HepG2 (cell line): ENCODE measurements around the gene ARHGAP10. TPM values are rescaled to one million over a fixed set of nuclear protein-coding genes. Genes with fewer than 3 reads are reported as not detected.

Experiments
- ATAC-seq: fragments of 200-7000 bp; cut with Tn5 transposase; 3 replicates; pipeline ENCODE4 v1.9.1; 2020; ENCODE audit warnings: mild to moderate bottlenecking, moderate library complexity
- BruUV-seq: library from RNA; stranded (reverse); fragments of 400-500 nt; replicated peaks from 2 replicates; lab custom pipeline; 2021; lab: Mats Ljungman, UMichigan
- CTCF ChIA-PET: fragments of 300-600 bp; formaldehyde crosslinking; extraction: SDS; loops from one replicate; lab custom pipeline; 2021; ENCODE audit warnings: low total read pairs, inconsistent platforms, low intra/inter-chr PET ratio; lab: Yijun Ruan, JAX
- POLR2A ChIA-PET: fragments of 350-600 bp; sonication (Branson Sonifier 250); formaldehyde crosslinking; loops from one replicate; lab custom pipeline; 2020; ENCODE audit warnings: antibody characterized with exemption, inconsistent platforms; lab: Yijun Ruan, JAX
- DNase-seq: peaks from one replicate; pipeline ENCODE4 v3.0.0-alpha.2; 2015; ENCODE audit warnings: low spot score
- FAIRE-seq: peaks from 3 replicates; lab custom pipeline; 2011; peaks lifted over from hg19 to GRCh38; lab: Jason Lieb, UNC
- H2AFZ ChIP-seq: one replicate; pipeline ENCODE4 v1.6.1; 2011; ENCODE audit warnings: low read length, inconsistent platforms
- H3K27ac ChIP-seq: fragments of 300-600 bp; 3 replicates; pipeline ENCODE4 v1.8.0; 2011; ENCODE audit warnings: mixed run types, mild to moderate bottlenecking, mixed read lengths, low read length, inconsistent platforms; ENCODE audit not compliant: insufficient read depth; ENCODE audit errors: extremely low read length
- H3K27me3 ChIP-seq, 2 experiments: fragments of 200-600 bp in 1 of 2; 2 replicates in 1 of 2; 3 replicates in 1 of 2; pipeline versions ENCODE4 v1.6.0 to v1.8.0; 2011; ENCODE audit warnings: low read length in 2 of 2, mild to moderate bottlenecking in 2 of 2, moderate library complexity in 2 of 2, inconsistent platforms in 1 of 2; ENCODE audit not compliant: insufficient read depth in 2 of 2, control insufficient read depth in 1 of 2
- H3K36me3 ChIP-seq, 2 experiments: fragments of 200-600 bp in 1 of 2; replicated peaks in 1 of 2; 2 replicates in 1 of 2; 3 replicates in 1 of 2; pipeline versions ENCODE4 v1.5.1 to v1.8.0; 2011; ENCODE audit warnings: low read length in 2 of 2, inconsistent platforms in 1 of 2; ENCODE audit not compliant: insufficient read depth in 2 of 2, control insufficient read depth in 1 of 2
- H3K4me1 ChIP-seq: 2 replicates; pipeline ENCODE4 v1.5.1; 2012; ENCODE audit warnings: low read length, inconsistent platforms; ENCODE audit not compliant: insufficient read depth
- H3K4me2 ChIP-seq: 2 replicates; pipeline ENCODE4 v1.6.0; 2011; ENCODE audit warnings: low read depth, low read length, inconsistent platforms
- H3K4me3 ChIP-seq, 3 experiments: fragments of 200-600 bp in 1 of 3; sonication (generic), shearing (Covaris generic) in 1 of 3; replicated peaks in 1 of 3; 2 replicates each; pipeline ENCODE4 v1.5.1; 2011 to 2016; ENCODE audit warnings: low read length in 3 of 3, inconsistent platforms in 2 of 3, low read depth in 2 of 3, mild to moderate bottlenecking in 2 of 3, control low read depth in 1 of 3, mixed read lengths in 1 of 3; ENCODE audit not compliant: insufficient read depth in 1 of 3
- H3K79me2 ChIP-seq: one replicate; pipeline ENCODE4 v1.6.1; 2011; ENCODE audit warnings: low read length, inconsistent platforms; ENCODE audit not compliant: insufficient read depth
- H3K9ac ChIP-seq: 2 replicates; pipeline ENCODE4 v1.6.0; 2011; ENCODE audit warnings: mild to moderate bottlenecking, low read depth, low read length, inconsistent platforms; ENCODE audit not compliant: insufficient read depth
- H3K9me3 ChIP-seq: 2 replicates; pipeline ENCODE4 v1.5.1; 2012; ENCODE audit warnings: mild to moderate bottlenecking, low read length
- H4K20me1 ChIP-seq: 2 replicates; pipeline ENCODE4 v1.6.0; 2011; ENCODE audit warnings: inconsistent platforms, mild to moderate bottlenecking, low read length, moderate library complexity; ENCODE audit not compliant: insufficient read depth
- FOXP1 ChIP-seq, 2 experiments: fragments of 450-650 bp in 1 of 2; IDR thresholded peaks; 2 replicates each; pipeline ENCODE4 v1.6.1; 2017 to 2018; ENCODE audit warnings: antibody characterized with exemption in 1 of 2
- GTF2F1 ChIP-seq: fragments of 150-350 bp; IDR thresholded peaks from 2 replicates; pipeline ENCODE4 v1.6.1; 2014; ENCODE audit warnings: low read length
- TP53 ChIP-seq: sonication (generic); formaldehyde crosslinking; conservative IDR thresholded peaks from 2 replicates; pipeline ENCODE4 v1.4.0; 2020; ENCODE audit warnings: missing genetic modification reagents
- ZNF33A ChIP-seq: sonication (generic); formaldehyde crosslinking; IDR thresholded peaks from 2 replicates; pipeline ENCODE4 v1.5.1; 2020; ENCODE audit warnings: missing genetic modification reagents, mild to moderate bottlenecking, moderate library complexity, borderline replicate concordance
- ZNF616 ChIP-seq: sonication (generic); formaldehyde crosslinking; IDR thresholded peaks from 2 replicates; pipeline ENCODE4 v1.5.0; 2020; ENCODE audit warnings: low read depth, mild to moderate bottlenecking, missing genetic modification reagents
- WGBS: methylation state at CpG from one replicate; pipeline ENCODE4 v1.1.6; 2017; ENCODE audit warnings: low lambda C conversion rate; 5-methylcytosine and 5-hydroxymethylcytosine counted together
- in situ Hi-C: cut with HindIII; loops from 2 replicates; pipeline ENCODE4 v1.10.0; 2017; ENCODE audit warnings: low pct_unique_long_range_greater_than_20kb; ENCODE audit not compliant: extremely low pct_ligation_motif_present
- intact Hi-C: fragments of 100-400 bp; cut with micrococcal nuclease; formaldehyde crosslinking; loops from one replicate; pipeline ENCODE4 v1.10.0; 2022; ENCODE audit not compliant: unreplicated experiment
- polyA plus RNA-seq, 8 experiments: library from polyadenylated mRNA; depleted of rRNA in 3 of 8; stranded (reverse) in 7 of 8; unstranded in 1 of 8; fragments of >200 nt; fragmentation: Illumina TruSeq in 4 of 8; extraction: Trizol in 4 of 8; gene quantifications; 2 replicates each; pipeline versions ENCODE4 v1.2.1 to v1.2.3, GENCODE V29; 2011 to 2016; ENCODE audit warnings: low read depth in 4 of 8, missing spikeins in 1 of 8, mixed read lengths in 1 of 8; ENCODE audit not compliant: insufficient read depth in 1 of 8
- total RNA-seq, 5 experiments: library from RNA; depleted of rRNA; stranded (reverse); fragments of >200 nt; fragmentation: Illumina TruSeq; extraction: Trizol; gene quantifications; 2 replicates each; pipeline ENCODE4 v1.2.3, GENCODE V29; 2016; ENCODE audit warnings: low read depth in 1 of 5
- TF ChIP-seq, protein P1 (sequence below): sonication (generic); formaldehyde crosslinking; IDR thresholded peaks from 2 replicates; pipeline ENCODE4 v1.4.0; 2020; ENCODE audit warnings: missing genetic modification reagents

The ARHGAP10 gene
- total and polyA plus RNA-seq, 2 of the 13 experiments (the other 11 are each of a cell fraction or from before 2014, with no cell fraction given) = 0.45 to 1.6 TPM

- Histone ChIP-seq H4K20me1 (no peaks in the 10 kb centered on the region), H3K9ac (no peak overlapping the region), H3K9me3 (no peaks in the 10 kb centered on the region), H3K27ac (no peak overlapping the region), H3K4me1 (no peaks in the 10 kb centered on the region), H3K79me2 (no peaks in the 10 kb centered on the region), H2AFZ (no peak overlapping the region), H3K36me3 (no peaks in the 10 kb centered on the region), H3K4me3 (no peak overlapping the region), H3K4me2 (no peak overlapping the region), H3K27me3 (no peaks in the 10 kb centered on the region)
- 27% methylated on average over 3 of the region's 3 CpGs for WGBS
- no TSS peak for BruUV-seq
- intact Hi-C loops = no loop called here
- FAIRE-seq = no peak
- no peak for TF ChIP-seq FOXP1 (IDR thresholded peaks at IDR 0.05)
- TF ChIP-seq FOXP1 (CRISPR knock-in tag; IDR thresholded peaks at IDR 0.05) = no peak
- no peak for TF ChIP-seq ZNF33A (CRISPR knock-in tag)
- TF ChIP-seq ZNF616 = no peak
- TF ChIP-seq TP53 (CRISPR knock-in tag) = no peak
- no peak for TF ChIP-seq GTF2F1
- ChIA-PET CTCF (no interaction called here), POLR2A (no interaction called here)
- in situ Hi-C loops = no loop called here
- DNase-seq = no peak
- no peak for ATAC-seq
Measured at GRCh38 chr4:147809211-147809610, 77.3 kb downstream of the ARHGAP10 start.

DNA sequence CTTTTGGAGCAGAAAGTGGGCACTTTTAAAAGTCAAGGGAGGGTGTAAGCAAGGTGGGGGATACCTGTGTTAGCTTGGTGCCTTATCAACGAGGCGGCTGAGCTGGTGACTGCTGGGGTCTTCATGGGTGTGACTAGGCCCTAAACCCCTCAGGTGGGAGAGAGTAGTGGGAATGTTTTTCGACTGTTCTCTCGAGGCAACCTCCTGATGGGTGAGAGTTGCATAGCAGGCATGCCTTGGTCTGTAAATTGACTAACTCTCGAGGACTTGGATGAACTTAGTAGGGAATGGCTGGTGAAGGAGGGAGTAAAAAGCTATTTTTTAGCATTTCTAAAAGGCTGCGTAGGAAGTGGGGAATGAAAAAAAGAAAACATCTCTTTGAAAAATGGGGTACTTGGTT lies 80.0 kb downstream of the ARHGAP10 start:
- no peak overlapping the region for H3K27ac ChIP-seq
- intact Hi-C loops = no loop called here
- no peaks in the 10 kb centered on the region for H3K27me3 ChIP-seq
- ChIA-PET CTCF (no interaction called here), POLR2A (no interaction called here)
- no peaks in the 10 kb centered on the region for H3K79me2 ChIP-seq
- no peak overlapping the region for H2AFZ ChIP-seq
- no peak overlapping the region for H3K4me3 ChIP-seq
- no peaks in the 10 kb centered on the region for H3K4me1 ChIP-seq
- no TSS peak for BruUV-seq
- ATAC-seq = no peak
- H3K9me3 ChIP-seq = no peaks in the 10 kb centered on the region
- FAIRE-seq = no peak
- DNase-seq = no peak
- H3K4me2 ChIP-seq = no peak overlapping the region
- H4K20me1 ChIP-seq = no peaks in the 10 kb centered on the region
- H3K9ac ChIP-seq = no peak overlapping the region
- in situ Hi-C loops = no loop called here
- 50% methylated on average over 6 of the region's 6 CpGs for WGBS
- H3K36me3 ChIP-seq = no peaks in the 10 kb centered on the region
- TF ChIP-seq, protein P1, sequence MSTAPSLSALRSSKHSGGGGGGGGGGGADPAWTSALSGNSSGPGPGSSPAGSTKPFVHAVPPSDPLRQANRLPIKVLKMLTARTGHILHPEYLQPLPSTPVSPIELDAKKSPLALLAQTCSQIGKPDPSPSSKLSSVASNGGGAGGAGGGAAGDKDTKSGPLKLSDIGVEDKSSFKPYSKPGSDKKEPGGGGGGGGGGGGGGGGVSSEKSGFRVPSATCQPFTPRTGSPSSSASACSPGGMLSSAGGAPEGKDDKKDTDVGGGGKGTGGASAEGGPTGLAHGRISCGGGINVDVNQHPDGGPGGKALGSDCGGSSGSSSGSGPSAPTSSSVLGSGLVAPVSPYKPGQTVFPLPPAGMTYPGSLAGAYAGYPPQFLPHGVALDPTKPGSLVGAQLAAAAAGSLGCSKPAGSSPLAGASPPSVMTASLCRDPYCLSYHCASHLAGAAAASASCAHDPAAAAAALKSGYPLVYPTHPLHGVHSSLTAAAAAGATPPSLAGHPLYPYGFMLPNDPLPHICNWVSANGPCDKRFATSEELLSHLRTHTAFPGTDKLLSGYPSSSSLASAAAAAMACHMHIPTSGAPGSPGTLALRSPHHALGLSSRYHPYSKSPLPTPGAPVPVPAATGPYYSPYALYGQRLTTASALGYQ = no peak
